ENCODE data around the gene GBP2. TPM values are rescaled to one million over a fixed set of nuclear protein-coding genes. Genes with fewer than 3 reads are reported as not detected.

The GBP2 gene
- total RNA-seq, 1 donor, result 55.0 TPM

DNA sequence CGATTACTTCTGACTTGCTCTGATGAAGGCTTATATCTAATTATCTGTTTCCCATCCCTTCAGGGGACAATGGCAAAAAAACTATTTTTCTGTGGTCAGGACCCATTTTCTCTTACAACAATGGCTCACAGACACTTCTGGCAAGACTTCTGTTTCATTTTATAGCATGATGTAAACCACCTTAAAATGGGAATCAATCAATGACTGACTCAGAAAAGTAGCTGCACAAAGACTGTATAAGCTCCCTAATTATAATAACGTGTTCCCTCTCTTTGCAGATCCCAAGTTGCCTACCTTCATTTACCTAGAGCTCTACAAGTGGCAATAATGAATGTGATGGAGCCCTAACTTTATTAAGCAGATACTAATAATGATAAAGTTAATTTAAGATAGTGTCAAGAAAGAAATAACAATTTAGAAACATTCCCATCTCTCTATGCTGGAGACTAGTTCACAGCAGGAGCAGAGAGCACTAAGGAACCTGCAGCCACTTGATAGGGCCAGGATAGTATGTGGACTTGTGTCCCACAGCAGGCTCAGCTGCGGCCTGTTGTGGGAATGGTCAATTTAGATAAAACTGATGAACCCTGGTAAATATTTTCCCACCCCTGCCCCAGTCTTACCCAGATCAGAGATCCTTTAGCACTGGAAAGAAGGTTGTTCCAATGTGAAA, 538 bp downstream of the GBP2 start:
- peaks cover 15% of the 10 kb centered on the region for H3K4me1 ChIP-seq (ENCODE audit: insufficient read depth, low read length)
- no peaks in the 10 kb centered on the region for H3K9me3 ChIP-seq (ENCODE audit: low read depth, low read length)
- TF ChIP-seq, protein P1, sequence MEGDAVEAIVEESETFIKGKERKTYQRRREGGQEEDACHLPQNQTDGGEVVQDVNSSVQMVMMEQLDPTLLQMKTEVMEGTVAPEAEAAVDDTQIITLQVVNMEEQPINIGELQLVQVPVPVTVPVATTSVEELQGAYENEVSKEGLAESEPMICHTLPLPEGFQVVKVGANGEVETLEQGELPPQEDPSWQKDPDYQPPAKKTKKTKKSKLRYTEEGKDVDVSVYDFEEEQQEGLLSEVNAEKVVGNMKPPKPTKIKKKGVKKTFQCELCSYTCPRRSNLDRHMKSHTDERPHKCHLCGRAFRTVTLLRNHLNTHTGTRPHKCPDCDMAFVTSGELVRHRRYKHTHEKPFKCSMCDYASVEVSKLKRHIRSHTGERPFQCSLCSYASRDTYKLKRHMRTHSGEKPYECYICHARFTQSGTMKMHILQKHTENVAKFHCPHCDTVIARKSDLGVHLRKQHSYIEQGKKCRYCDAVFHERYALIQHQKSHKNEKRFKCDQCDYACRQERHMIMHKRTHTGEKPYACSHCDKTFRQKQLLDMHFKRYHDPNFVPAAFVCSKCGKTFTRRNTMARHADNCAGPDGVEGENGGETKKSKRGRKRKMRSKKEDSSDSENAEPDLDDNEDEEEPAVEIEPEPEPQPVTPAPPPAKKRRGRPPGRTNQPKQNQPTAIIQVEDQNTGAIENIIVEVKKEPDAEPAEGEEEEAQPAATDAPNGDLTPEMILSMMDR (IDR thresholded peaks at IDR 0.05; ENCODE audit: extremely low read depth, low read depth, low read length), result no peak
- H3K27ac ChIP-seq (ENCODE audit: low read depth, low read length), result peak overlapping the region; percentile 57
- DNase-seq (ENCODE audit: insufficient read length, low spot score, missing footprints), result peak; percentile 88
- no peaks in the 10 kb centered on the region for H3K27me3 ChIP-seq (ENCODE audit: insufficient read depth, low read length)
- H3K79me2 ChIP-seq (ENCODE audit: insufficient read depth, low read length), result no peaks in the 10 kb centered on the region
- peak overlapping the region; percentile 80 for H3K4me3 ChIP-seq (ENCODE audit: insufficient read depth, low read length)
- H2AFZ ChIP-seq (ENCODE audit: low read length), result peak overlapping the region; percentile 98
- H4K20me1 ChIP-seq (ENCODE audit: insufficient read depth, low read length), result no peaks in the 10 kb centered on the region
- H3K36me3 ChIP-seq (ENCODE audit: insufficient read depth, low read length), result no peaks in the 10 kb centered on the region
- H3K4me2 ChIP-seq (ENCODE audit: insufficient read depth, low read length), result peak overlapping the region; percentile 97

DNA sequence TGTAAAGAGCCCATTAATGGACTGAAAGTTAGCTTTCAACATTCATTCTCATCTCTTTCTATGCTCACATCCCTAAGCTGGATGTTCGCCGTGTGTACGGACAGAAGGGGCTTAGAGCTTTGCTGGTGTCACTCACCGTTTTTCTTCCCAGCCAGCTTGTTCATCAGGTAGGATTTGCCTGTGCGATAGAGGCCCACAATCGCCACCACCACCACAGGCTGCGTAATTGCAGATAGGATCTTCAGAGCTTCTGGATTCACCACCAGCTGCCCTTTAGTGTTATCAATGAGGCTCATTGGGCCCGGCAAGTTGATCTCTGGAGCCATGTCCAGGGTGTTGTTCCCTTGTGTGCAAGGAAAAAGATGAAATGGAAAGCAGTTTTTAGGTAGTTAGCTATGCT, 4.3 kb downstream of the GBP2 start:
- no peak overlapping the region for H3K4me2 ChIP-seq (ENCODE audit: insufficient read depth, low read length)
- no peak overlapping the region for H2AFZ ChIP-seq (ENCODE audit: low read length)
- H3K9me3 ChIP-seq (ENCODE audit: low read depth, low read length), result no peaks in the 10 kb centered on the region
- TF ChIP-seq, protein P1 (IDR thresholded peaks at IDR 0.05; ENCODE audit: extremely low read depth, low read depth, low read length), result no peak
- no peaks in the 10 kb centered on the region for H3K27me3 ChIP-seq (ENCODE audit: insufficient read depth, low read length)
- H3K4me3 ChIP-seq (ENCODE audit: insufficient read depth, low read length), result no peak overlapping the region
- no peaks in the 10 kb centered on the region for H4K20me1 ChIP-seq (ENCODE audit: insufficient read depth, low read length)
- DNase-seq (ENCODE audit: insufficient read length, low spot score, missing footprints), result no peak
- H3K4me1 ChIP-seq (ENCODE audit: insufficient read depth, low read length), result peaks cover 10% of the 10 kb centered on the region
- no peaks in the 10 kb centered on the region for H3K79me2 ChIP-seq (ENCODE audit: insufficient read depth, low read length)
- no peaks in the 10 kb centered on the region for H3K36me3 ChIP-seq (ENCODE audit: insufficient read depth, low read length)
- H3K27ac ChIP-seq (ENCODE audit: low read depth, low read length), result no peak overlapping the region

DNA sequence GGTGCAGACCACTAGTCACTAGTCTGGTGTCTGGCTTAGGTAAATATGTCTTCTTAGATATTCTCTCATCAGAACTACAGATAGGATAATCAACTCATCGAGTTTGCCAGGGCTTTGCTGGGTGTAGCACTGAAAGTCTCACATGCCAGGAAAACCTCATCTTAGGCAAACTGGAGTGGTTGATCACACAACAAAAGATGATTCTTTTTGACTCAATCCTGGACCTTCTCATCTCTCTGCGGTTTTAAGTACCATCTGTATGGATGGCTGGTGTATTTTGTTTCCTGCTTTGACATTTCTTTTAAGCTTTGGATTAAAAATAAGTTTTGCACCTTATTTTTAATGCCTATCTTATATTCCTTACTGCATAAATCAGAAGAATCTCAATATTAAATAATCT, 11.3 kb downstream of the GBP2 start:
- TF ChIP-seq, protein P1 (IDR thresholded peaks at IDR 0.05; ENCODE audit: extremely low read depth, low read depth, low read length), result no peak

DNA sequence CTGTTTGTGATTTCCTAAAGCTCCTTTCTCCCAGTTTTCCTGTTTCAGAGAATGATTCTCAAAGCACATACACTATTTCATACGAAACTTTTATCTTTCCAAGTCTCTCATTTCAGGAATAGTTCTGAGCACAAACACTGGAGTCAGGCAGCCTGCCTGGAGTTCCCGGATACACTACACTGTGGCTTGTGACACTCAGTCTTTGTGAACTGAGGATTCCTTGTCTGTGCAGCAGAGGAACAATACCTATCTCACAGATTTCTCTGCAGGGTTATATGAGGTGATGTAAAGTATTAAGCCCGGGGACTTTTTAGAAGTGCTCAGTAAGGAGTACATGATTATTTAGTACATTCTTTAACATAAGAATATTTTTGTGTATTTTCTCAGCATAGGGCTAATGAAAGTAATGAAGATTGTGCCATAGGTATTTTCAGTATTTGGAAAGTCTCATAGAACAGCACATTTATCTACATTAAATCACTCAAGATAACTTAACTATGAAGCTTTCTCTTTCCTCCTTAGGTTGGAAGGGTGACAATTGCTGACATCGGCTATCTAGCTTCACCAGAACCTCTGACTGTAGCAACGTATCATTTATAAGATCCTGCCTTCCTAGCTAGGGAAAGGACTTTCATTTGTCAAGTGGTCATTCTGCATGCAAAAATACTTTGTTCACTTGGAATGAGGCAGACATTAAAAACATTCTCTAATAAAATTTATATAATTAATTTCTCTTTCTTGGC, 12.9 kb downstream of the GBP2 start:
- Histone ChIP-seq H2AFZ (ENCODE audit: low read length) (no peak overlapping the region), H3K4me1 (ENCODE audit: insufficient read depth, low read length) (no peaks in the 10 kb centered on the region), H4K20me1 (ENCODE audit: insufficient read depth, low read length) (no peaks in the 10 kb centered on the region), H3K9me3 (ENCODE audit: low read depth, low read length) (no peaks in the 10 kb centered on the region), H3K4me3 (ENCODE audit: insufficient read depth, low read length) (no peak overlapping the region), H3K79me2 (ENCODE audit: insufficient read depth, low read length) (no peaks in the 10 kb centered on the region), H3K27ac (ENCODE audit: low read depth, low read length) (no peak overlapping the region), H3K4me2 (ENCODE audit: insufficient read depth, low read length) (no peak overlapping the region), H3K27me3 (ENCODE audit: insufficient read depth, low read length) (no peaks in the 10 kb centered on the region), H3K36me3 (ENCODE audit: insufficient read depth, low read length) (no peaks in the 10 kb centered on the region)
- TF ChIP-seq, protein P1 (IDR thresholded peaks at IDR 0.05; ENCODE audit: extremely low read depth, low read depth, low read length), result no peak
- DNase-seq (ENCODE audit: insufficient read length, low spot score, missing footprints), result no peak

More for the DNA sequence above, 11.3 kb downstream of the GBP2 start:
- H2AFZ ChIP-seq (ENCODE audit: low read length), result no peak overlapping the region
- no peaks in the 10 kb centered on the region for H3K4me1 ChIP-seq (ENCODE audit: insufficient read depth, low read length)
- no peak overlapping the region for H3K27ac ChIP-seq (ENCODE audit: low read depth, low read length)
- no peaks in the 10 kb centered on the region for H3K9me3 ChIP-seq (ENCODE audit: low read depth, low read length)
- no peak overlapping the region for H3K4me3 ChIP-seq (ENCODE audit: insufficient read depth, low read length)
- no peak for DNase-seq (ENCODE audit: insufficient read length, low spot score, missing footprints)
- no peaks in the 10 kb centered on the region for H3K27me3 ChIP-seq (ENCODE audit: insufficient read depth, low read length)
- H3K4me2 ChIP-seq (ENCODE audit: insufficient read depth, low read length), result no peak overlapping the region
- H4K20me1 ChIP-seq (ENCODE audit: insufficient read depth, low read length), result no peaks in the 10 kb centered on the region
- H3K36me3 ChIP-seq (ENCODE audit: insufficient read depth, low read length), result no peaks in the 10 kb centered on the region
- H3K79me2 ChIP-seq (ENCODE audit: insufficient read depth, low read length), result no peaks in the 10 kb centered on the region
